Stimulated activated CD8-positive, alpha-beta memory T cell treated with anti-CD3 and anti-CD28 coated beads, Interleukin-12 subunit alpha, Interleukin-12 subunit beta, amount 100 ng/mL, for 24 hours (primary cell): ENCODE measurements around the gene CENPF.
"Not testable (repeated sequence)": the region's sequence is repeated elsewhere in the genome, so short reads cannot be mapped to it uniquely, and the experiment has no call there.

Source experiments
- DNase-seq: peaks from one replicate; pipeline ENCODE4 v3.0.0-alpha.2; 2020; ENCODE audit errors: extremely low read depth

CENPF gene

GRCh38 chr1:214658785-214659184, 55.8 kb downstream of the CENPF start:
- no peak for DNase-seq

DNA sequence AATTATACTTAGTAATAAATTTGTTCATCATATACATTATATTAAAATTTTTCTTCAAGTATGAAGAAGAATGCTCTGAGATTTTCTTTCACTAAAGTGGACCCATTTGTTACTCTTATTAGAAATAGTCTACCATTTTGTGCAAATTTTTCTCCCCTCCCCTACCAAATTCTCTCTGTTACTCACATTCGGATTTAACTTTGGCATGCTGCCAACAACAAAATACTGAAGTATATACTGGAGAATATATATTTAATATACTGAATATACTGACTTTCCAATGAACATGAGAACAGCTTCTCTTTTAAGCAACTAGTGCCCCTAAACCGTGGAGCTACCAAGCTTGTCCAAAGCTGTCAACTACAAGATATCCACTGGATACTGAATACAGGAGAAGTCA, 57.2 kb downstream of the CENPF start:
- DNase-seq: no peak

DNA sequence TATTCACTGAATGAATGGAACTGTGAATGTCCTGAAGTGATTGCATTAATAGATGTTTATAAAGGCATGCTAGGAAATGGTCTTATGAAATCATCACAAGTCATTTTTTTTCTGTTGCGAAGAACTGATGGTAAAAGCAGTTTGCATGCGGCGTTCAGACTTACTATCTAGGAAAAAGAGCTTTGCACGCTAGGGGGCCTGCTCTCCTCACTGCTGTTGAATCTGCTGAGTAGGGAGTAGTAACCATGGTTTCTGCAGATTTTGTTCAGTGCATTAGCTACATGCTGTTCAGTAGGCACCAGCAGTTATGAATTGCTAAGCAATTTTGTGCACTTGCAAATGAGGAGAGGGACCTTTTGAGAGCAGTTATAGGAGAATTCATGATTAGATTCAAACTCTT, 57.9 kb downstream of the CENPF start:
- no peak for DNase-seq

DNA sequence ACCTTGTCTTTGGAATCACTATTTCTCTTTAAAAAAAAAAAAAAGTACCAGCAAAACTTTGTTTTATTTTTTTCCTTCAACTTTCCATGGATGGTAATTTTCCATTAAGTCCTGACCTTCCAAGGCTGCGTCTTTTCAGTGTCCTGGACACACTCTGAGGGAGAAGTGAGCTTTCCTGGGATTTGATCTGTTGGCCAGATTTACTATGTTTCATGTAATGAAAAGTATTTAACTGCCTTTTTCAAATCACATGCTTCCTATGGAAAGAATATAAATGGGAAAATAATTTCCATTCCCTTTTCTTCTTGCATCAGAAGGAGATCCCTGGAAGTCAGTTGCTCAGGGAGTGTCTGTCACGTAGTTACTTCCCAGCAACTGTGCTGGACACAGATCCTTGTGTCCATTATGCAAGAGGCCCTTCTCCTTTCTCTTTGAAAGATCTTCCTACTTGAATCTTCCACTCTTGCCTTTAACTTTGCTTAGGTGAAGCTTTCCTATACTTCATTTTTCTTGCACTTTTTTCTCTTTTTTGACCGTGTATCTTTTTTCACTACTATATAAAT, 59.3 kb downstream of the CENPF start:
- no peak for DNase-seq

GRCh38 chr1:214664651-214665433, 61.8 kb downstream of the CENPF start:
- no peak for DNase-seq

GRCh38 chr1:214665606-214666110, 62.7 kb downstream of the CENPF start:
- DNase-seq: no peak

DNA sequence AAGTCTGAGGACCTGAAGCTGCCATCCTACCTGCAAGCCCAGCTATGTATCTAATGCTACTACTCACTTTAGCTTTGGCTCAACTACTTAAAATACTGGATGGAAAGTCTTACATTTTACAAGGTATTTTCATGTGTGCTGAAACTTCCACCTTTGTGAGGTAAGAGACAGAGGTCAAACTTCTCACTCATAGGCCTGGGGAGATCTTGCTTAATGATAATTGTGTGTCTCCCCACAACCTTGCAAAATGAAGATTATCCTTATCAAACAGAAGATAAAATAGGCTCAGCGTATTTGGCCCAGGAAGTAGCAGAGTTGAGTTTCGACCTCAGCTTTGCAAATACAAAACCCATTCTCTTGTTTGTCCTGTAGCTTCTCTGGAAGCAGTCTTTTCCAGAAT, 63.7 kb downstream of the CENPF start:
- DNase-seq: no peak

DNA sequence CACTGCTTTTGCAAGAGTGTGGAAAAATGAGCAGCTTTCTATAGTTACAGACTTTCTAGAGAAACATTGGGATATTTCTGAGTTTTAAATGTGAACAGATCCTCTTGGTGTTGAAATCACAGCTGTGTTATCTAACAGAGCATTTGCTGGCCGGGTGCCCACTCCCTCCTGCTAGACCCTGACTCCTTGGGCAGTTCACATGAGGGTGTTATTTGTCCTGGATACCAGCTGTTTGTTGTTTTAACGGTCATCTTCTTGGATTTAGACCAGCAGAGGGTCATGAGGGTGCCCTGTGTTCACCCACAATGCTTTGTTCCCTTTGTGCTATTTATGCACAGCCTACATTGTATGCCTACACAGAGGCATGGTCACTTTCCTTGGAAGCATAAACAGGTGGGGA, 67.1 kb downstream of the CENPF start:
- DNase-seq: no peak

- DNase-seq: not testable (repeated sequence)
These were observed 70.0 kb downstream of the CENPF start for GRCh38 chr1:214673029-214673428.

- no peak for DNase-seq
These were observed 70.6 kb downstream of the CENPF start for GRCh38 chr1:214673576-214673975.

DNA sequence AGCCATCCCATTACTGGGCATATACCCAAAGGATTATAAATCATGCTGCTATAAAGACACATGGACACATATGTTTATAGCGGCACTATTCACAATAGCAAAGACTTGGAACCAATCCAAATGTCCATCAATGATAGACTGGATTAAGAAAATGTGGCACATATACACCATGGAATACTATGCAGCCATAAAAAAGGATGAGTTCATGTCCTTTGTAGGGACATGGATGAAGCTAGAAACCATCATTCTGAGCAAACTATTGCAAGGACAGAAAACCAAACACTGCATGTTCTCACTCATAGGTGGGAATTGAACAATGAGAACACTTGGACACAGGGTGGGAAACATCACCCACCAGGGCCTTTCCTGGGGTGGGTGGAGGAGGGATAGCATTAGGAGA, 72.5 kb downstream of the CENPF start:
- DNase-seq: not testable (repeated sequence)

DNA sequence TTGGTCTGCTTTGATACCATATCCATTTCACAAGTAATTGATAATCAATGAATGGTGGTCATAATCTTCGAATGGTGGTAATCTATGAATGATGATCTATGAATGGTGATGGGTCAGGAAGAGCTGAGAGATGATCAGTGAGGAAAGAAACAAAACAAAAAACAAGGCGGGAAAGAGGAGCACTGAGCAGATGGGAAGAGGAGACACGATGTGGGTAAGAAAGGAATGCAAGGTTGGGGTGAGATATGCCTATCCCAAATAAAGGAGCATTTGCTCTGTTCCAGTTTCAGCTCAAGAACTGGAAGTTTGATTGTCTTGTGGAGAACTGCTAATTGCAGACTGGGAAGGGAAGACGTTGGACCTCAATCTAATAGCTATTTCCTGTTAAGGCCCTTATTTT, 73.8 kb downstream of the CENPF start:
- no peak for DNase-seq

DNA sequence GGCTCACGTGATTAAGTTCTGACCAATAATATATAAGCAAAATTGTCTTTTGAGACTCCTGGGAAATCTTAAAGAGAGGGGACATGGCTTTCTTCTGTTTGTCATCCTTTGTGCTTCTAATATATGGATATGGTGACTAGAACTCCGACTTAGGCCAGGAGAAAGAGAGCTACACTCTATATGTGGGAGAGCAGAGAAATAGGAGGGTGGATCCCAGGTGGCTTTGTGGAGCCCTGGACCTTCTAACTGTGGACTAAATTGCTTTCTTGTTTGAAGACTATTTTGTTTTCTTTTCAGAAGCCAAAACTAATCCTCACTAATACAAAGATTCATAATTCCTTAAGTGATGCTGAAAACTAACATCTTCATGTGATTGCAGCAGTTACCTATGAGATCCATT, 75.0 kb downstream of the CENPF start:
- DNase-seq: no peak

GRCh38 chr1:214678386-214678785, 75.4 kb downstream of the CENPF start:
- no peak for DNase-seq

GRCh38 chr1:214683621-214684020, 80.6 kb downstream of the CENPF start:
- no peak for DNase-seq

GRCh38 chr1:214685906-214686305, 82.9 kb downstream of the CENPF start:
- DNase-seq: no peak

DNA sequence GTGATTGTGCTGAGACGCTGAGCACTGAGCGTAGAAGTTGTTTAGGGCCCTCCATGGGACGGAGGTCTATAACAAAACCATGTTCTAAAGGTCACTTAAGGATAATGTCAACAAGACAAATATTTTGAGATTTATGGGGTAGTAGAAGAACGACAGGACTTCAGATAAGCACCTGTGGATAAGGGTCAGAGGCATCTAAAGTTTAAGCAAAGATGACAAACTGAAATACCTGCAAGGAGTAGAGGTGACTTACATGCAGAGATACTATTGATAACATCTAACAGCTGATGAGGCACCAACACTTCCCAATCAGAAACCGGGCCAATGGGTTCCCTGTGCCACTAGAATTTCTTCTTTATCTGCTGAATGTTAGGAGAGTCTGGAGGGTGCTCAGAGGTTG, 83.5 kb downstream of the CENPF start:
- no peak for DNase-seq

GRCh38 chr1:214688891-214689290, 85.9 kb downstream of the CENPF start:
- no peak for DNase-seq

DNA sequence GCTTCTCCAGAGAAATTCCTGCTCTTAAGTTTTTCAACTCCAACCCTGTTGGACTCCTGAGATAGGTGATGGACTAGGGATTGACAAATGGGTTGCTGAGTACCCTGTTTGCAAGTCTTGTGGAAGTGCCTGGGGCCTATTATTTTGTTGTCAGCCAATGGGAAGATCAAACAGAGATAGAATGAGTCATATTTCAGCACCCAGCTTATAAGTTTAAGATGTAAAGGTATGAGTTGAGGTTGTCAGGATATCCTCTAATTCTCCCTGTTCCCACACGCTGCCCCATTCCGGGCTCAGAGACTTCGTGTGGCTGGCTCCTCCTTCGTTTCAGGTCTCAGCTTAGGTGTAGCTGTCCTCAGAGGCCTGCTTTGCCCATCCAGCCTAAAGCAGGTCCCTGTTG, 91.8 kb downstream of the CENPF start:
- no peak for DNase-seq

GRCh38 chr1:214698559-214698958, 95.6 kb downstream of the CENPF start:
- no peak for DNase-seq

DNA sequence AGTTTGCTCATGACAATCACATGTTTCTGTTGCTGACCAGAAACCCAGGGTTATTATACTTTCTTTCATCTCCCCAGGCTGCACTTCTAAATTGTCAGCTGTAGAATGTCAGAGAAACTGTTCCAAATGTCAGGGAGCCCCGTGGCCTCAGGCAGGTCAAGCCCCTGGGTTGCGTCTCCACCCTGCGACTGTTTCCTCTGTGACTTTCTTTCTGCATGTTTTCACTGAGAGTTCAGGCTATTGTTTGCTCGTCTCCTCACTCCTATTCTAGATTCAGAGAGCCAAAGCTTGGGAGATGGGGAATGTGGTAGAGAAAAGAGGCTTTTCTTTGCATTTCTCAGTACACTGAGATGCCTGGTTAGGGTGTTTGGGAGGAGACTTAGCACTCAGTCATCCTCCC, 97.4 kb downstream of the CENPF start:
- DNase-seq: no peak

DNA sequence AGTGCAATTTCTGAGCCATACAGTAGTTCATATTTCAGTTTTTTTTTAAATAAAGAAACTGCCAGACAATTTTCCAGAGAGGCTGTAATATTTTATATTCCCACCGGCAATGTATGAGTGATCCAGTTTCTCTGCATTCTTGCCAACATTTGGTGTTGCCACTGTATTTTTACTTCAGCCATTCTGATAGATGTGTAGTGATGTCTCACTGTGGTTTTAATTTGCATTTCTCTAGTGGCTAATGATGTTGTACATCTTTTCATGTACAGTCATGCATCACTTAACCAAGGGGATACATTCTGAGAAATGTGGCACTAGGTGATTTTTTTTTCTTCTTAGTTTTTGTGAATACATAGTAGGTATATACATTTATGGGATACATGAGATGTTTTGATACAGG, 99.6 kb downstream of the CENPF start:
- no peak for DNase-seq

- no peak for DNase-seq
These were observed 104.5 kb downstream of the CENPF start for GRCh38 chr1:214707306-214708087.
